NCI-H345 treated with DMSO at 0.1 percent for 48 hours (cell line): ENCODE results near the gene CDRT4.
"Not testable (repeated sequence)": the region's sequence is repeated elsewhere in the genome, so short reads cannot be mapped to it uniquely, and the experiment has no call there.

Source experiments
- DNase-seq: peaks from one replicate; lab custom pipeline; 2025; ENCODE audit not compliant: unreplicated experiment; lab: John Stamatoyannopoulos, UW

CDRT4 gene

GRCh38 chr17:15467592-15467991 is at the start of gene CDRT4:
TSS of gene CDRT4 (minus strand) at chr17:15467621. CDS start at chr17:15440238, 27,383 bp downstream.
- no peak for DNase-seq

- DNase-seq: no peak
Observed at GRCh38 chr17:15516150-15516549, 48.7 kb upstream of the CDRT4 start.

GRCh38 chr17:15514469-15514868 is 47.0 kb upstream of the CDRT4 start:
- no peak for DNase-seq

GRCh38 chr17:15513856-15514459 is 46.5 kb upstream of the CDRT4 start:
- DNase-seq: no peak

- DNase-seq: no peak
Observed at GRCh38 chr17:15513058-15513791, 45.8 kb upstream of the CDRT4 start.

- DNase-seq: no peak
Observed at GRCh38 chr17:15512071-15512709, 44.8 kb upstream of the CDRT4 start.

- no peak for DNase-seq
Observed at GRCh38 chr17:15511142-15511541, 43.7 kb upstream of the CDRT4 start.

- DNase-seq: no peak
Observed at GRCh38 chr17:15510361-15510760, 42.9 kb upstream of the CDRT4 start.

- DNase-seq: no peak
Observed at GRCh38 chr17:15509095-15509494, 41.7 kb upstream of the CDRT4 start.

GRCh38 chr17:15508466-15508865 is 41.0 kb upstream of the CDRT4 start:
- DNase-seq: no peak

- DNase-seq: no peak
Observed at GRCh38 chr17:15507896-15508295, 40.5 kb upstream of the CDRT4 start.

- DNase-seq: no peak
Observed at GRCh38 chr17:15507001-15507400, 39.6 kb upstream of the CDRT4 start.

- not testable (repeated sequence) for DNase-seq
Observed at GRCh38 chr17:15505708-15506107, 38.3 kb upstream of the CDRT4 start.

GRCh38 chr17:15503731-15504130 is 36.3 kb upstream of the CDRT4 start:
- DNase-seq: no peak

GRCh38 chr17:15502369-15503112 is 35.1 kb upstream of the CDRT4 start:
- DNase-seq: no peak

- DNase-seq: no peak
Observed at GRCh38 chr17:15501793-15502192, 34.4 kb upstream of the CDRT4 start.

- DNase-seq: no peak
Observed at GRCh38 chr17:15501282-15501681, 33.9 kb upstream of the CDRT4 start.

GRCh38 chr17:15498107-15498506 is 30.7 kb upstream of the CDRT4 start:
- DNase-seq: no peak

GRCh38 chr17:15496735-15497670 is 29.6 kb upstream of the CDRT4 start:
- no peak for DNase-seq

- no peak for DNase-seq
Observed at GRCh38 chr17:15494821-15495220, 27.4 kb upstream of the CDRT4 start.

- DNase-seq: no peak
Observed at GRCh38 chr17:15493693-15494035, 26.2 kb upstream of the CDRT4 start.
